ENCODE measurements around the gene RNF133.

- no peak for TF ChIP-seq POLR2AphosphoS5 (IDR thresholded peaks at IDR 0.05)
- no peak for TF ChIP-seq CTCF (IDR thresholded peaks at IDR 0.05)
- no peak for TF ChIP-seq POLR2A (IDR thresholded peaks at IDR 0.05)
These were observed 12.5 kb downstream of the RNF133 start for GRCh38 chr7:122686360-122686878.
